T-helper 1 cell treated with Interleukin-12 subunit alpha and Interleukin-12 subunit beta and Interleukin-4 antibody, amounts not matched to agents 30 ng/mL and 1 ng/mL, for 36 hours (primary cell): Measurements from ENCODE around the gene PBX1. TPM values are rescaled to one million over a fixed set of nuclear protein-coding genes. Genes with fewer than 3 reads are reported as not detected.

Experiments used
- intact Hi-C: fragments of 100-400 bp; cut with micrococcal nuclease; formaldehyde crosslinking; loops from one replicate; pipeline ENCODE4 v1.15.1; 2024
- total RNA-seq: library from RNA; stranded (reverse); gene quantifications from 2 replicates; pipeline ENCODE4 v1.2.3, GENCODE V29; 2022

Gene PBX1
- total RNA-seq, 1 donor from 2014 or later = not detected

DNA sequence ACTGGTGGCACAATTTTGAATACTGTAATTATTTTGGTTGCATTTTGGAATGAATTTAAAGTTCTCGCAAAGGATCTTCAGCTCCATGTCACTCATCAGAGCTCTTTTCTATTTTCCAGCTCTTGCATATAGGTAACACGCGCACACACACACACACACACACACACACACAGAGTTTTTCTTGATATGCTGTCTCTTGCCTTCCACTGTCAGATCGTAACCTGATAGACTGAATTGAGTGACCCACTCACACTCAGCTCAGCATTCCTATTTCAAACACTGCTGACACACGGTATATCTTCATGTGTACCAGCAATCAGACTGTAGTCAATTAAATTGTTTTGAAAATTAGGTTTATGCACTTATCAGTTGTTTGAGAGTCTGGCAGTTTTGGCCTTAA lies 214.1 kb downstream of the PBX1 start:
- intact Hi-C loops = no loop called here

GRCh38 chr1:164774413-164774812 lies 215.4 kb downstream of the PBX1 start:
- intact Hi-C loops = no loop called here

DNA sequence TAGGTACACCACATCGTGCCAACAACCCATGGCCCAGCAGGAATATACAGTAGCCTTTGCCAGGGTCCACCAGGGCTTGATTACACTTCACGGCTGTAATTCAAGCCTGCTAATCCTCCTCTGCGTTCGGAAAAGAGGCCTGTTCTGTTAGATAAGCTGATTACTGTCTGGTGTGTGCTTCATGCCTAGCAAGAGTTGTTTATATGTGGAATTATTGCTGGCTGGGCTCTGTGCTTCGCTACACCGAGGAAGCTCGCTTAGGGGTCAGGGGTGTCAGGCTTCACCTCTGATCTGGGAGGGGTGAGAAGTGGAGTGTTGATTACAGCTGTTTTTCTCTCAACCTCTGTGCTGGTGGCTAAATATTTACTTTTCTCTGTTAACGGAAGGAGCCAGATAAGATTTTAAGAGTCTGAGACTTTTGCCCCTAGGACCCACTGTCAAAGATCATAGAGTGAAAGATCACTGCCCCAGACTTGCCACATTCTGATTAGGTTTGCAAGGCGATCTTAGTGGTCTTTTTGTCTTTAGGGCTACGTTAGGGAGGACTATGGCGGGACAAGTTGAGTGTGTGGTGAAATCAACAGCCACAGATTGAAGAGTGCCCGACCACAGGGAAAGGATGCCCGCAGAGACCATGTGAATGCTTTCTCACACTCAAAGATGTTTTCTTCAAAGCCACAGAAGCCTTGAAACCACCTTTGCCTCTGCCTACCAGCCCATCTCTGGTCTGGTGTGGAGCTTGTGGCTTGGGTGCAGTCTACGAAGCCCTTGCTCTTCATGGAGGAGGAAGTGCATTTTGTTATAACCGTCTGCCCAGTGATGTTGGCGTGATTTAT lies 216.1 kb downstream of the PBX1 start:
- intact Hi-C loops = no loop called here

- intact Hi-C loops = no loop called here
These were observed 218.5 kb downstream of the PBX1 start for GRCh38 chr1:164777518-164777917.

- intact Hi-C loops = no loop called here
These were observed 220.4 kb downstream of the PBX1 start for GRCh38 chr1:164779376-164779775.

DNA sequence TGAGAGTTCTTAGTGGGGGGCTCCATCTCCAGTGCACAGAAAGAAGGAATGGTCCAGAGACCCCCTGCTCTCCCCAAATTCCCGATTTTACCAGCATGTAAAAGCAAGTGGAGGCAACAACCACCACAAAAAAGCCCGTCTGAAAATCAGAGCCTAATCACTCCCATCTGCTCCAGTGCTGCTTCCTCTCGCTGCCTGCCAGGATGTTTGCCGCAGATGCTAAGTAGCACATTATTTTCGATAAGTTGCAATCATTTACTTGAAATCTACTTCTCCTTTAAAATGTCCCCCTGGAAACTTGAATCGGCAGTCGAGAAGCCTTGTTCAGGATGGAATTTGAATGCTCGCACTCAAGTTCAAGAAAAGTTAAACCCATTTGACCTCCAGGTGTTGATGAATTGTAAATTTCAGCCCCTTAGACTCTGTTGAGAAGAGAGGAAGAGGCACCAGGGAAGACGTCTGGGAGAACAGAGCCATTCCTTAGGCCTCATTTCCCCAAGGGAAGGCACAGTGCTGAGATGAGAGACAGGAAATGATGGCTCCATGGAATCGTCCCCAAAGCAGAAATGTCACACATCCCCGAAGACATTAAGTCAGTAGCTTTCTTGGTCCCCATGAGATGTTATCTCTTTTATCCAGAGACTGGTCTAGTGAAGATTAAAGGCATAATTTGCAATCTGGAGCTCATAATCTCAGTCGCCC lies 221.3 kb downstream of the PBX1 start:
- intact Hi-C loops = no loop called here

GRCh38 chr1:164780863-164781262 lies 221.9 kb downstream of the PBX1 start:
- intact Hi-C loops = no loop called here

DNA sequence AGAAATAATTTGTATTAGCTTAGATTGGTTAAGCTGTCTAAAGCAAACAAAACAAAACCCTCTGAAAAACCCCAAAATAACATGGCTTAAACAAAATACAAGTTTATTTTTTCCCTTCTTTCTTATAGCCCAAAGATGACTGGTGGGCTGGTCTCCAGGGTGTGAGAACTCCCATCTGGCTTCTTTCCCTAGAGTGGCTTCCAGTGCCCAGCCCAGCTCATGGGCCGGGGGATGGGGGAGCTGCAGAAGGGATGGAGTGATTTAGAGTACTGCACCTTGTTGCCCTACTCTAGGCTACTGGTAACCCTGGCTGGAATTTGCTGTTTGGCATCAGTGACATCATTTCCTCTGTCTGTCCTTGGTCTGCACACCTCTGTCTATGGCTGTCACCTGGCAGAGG lies 223.0 kb downstream of the PBX1 start:
- intact Hi-C loops = no loop called here

DNA sequence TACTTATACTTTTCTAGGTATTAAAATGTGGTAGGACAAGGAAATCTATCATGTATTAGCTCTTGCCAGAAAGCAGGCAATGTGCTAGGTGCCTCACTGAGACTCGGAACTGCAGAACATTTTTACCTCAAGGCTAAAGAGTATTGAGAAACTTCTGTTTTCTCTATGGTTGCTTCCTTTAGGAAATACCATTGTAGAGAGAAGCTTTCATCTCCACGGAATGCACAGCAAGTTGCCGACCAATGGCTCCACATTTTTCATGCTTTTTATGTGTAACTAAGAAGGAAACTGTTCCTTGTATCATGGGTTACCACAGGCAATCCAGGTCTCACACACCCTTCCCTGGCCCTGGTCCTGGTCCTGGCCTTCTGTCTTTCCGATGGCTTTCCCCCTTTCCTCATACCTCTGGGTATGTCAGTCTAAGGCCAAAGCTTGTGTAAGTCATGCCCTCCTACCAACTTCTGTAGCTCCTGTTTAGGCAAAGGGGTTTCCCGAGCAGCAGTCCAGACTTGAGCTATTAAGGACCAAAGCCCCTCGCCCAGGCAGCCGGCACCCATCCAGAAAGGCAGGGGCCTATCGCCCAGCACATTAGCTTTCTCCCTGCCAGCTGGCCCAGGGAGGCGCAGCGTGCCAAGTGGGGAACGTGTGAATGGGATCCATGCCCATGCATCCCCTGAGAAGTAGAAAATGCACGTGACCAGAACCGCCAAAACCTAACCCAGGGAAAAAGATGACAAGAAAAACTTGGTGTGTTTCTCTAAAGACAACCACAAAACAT lies 225.0 kb downstream of the PBX1 start:
- intact Hi-C loops = no loop called here

DNA sequence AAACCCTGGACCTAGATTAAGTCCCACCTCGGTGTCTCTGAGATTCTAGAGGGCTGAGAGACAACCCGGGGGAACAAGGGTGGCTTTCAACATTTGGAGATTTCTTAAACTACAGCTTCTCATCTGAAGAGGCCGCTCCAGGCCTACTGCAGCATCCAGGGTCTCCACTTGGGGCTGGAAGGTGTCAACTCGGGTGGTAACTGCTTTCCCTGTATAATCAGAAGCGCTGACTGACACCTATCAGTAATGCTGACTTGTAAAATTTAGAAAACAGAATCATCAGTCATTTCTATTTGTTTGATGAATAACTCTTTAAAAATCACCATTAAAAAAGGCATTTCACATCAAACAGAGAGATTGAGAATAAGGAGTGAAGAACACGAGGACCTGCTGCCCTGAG lies 226.0 kb downstream of the PBX1 start:
- intact Hi-C loops = no loop called here

DNA sequence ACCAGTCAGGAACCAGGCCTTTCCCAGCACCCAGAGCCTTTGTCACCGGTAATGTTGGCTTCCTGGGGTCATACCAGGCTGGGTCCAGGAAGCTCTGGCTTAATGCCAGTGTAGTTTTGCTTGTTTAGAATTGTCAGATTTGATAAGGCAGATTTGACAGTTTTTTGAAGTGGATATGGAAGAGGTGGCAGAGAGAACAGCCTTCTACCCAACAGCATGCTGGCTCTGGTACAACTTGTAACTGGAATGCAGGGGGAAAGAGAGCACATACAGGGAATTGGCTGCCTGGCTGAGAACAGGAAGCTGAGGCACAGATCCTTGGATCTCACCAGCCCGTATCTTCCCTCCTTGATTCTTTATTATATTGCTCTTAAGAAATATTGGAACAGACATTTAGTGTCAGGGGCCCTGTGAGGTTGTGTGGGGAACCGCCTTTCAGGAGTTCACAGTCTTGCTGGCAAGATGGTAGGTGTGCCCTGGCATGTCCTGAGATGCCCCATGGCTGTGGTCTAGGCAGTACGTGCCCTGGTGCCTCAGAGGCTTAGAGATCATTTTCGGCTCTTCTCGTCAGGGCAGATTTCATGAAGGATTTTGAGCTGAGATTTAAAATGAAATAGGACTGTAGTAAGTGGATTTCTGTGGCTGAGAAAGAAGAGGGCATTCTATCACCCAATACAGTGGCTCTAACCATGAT lies 227.0 kb downstream of the PBX1 start:
- intact Hi-C loops = no loop called here

- intact Hi-C loops = loop anchor here (1.0 kb wide), 4 partner anchors 286 to 1426 kb away; no protein-coding TSS in a partner anchor
These were observed 228.2 kb downstream of the PBX1 start for GRCh38 chr1:164786980-164787833.

DNA sequence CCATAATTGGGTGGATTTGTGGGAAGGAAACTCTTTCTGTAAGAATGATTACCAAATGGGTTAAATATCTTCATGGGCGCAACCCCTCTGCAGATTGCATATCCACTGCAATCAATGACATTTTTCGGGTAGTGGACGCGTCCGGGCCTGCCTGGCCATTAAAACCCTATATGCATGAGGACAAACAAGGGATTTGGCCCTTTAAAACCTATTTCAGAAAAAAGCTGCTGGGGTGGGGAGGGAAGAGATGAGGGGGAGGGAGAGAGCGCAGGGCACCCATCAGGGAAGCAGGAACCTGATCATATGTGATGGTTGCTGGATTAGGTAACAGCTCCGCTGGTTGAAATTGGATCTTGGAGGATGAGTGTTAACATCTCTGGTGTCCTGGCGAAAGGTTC lies 228.8 kb downstream of the PBX1 start:
- intact Hi-C loops = loop anchor here (1.0 kb wide), 4 partner anchors 285 to 1427 kb away; no protein-coding TSS in a partner anchor

GRCh38 chr1:164790081-164790480 lies 231.1 kb downstream of the PBX1 start:
- intact Hi-C loops = no loop called here

DNA sequence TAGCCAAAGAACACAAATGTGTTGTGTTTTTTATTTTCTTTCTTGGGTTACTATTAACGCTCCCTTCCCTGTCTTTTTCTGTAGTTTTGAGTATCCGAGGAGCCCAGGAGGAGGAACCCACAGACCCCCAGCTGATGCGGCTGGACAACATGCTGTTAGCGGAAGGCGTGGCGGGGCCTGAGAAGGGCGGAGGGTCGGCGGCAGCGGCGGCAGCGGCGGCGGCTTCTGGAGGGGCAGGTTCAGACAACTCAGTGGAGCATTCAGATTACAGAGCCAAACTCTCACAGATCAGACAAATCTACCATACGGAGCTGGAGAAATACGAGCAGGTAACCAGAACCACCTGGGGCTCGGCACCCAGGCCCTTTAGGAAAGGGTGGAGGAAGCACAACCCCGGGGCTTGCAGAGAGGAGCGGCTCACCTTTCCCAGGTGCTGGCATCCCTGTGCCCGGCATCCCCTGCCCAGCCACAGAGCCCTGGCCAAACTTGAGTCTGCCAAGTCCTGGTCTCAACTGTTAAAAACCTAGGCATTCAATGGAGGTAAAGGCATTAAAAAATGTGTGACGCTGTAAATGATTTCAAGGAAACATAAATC lies 233.5 kb downstream of the PBX1 start:
- intact Hi-C loops = no loop called here

- intact Hi-C loops = no loop called here
These were observed 235.4 kb downstream of the PBX1 start for GRCh38 chr1:164794356-164794755.

GRCh38 chr1:164796916-164797315 lies 237.9 kb downstream of the PBX1 start:
- intact Hi-C loops = no loop called here

- intact Hi-C loops = no loop called here
These were observed 242.3 kb downstream of the PBX1 start for GRCh38 chr1:164801246-164801731.

GRCh38 chr1:164801791-164802502 lies 243.0 kb downstream of the PBX1 start:
- intact Hi-C loops = no loop called here
